Heart left ventricle (tissue), 13 donors: ENCODE data around the gene SACS.

ENCODE experiments used
- POLR2A ChIP-seq, 2 donors: fragments of 450-650 bp; IDR thresholded peaks; one replicate each; pipeline ENCODE4 v1.6.1; 2017; ENCODE audit warnings: antibody characterized with exemption in 2 of 2, mild to moderate bottlenecking in 2 of 2, moderate library complexity in 2 of 2
- TF ChIP-seq, protein P1 (sequence below), 12 donors: fragments of 200-600 bp; sonication (generic) in 4 of 12; IDR thresholded peaks; one replicate each; pipeline versions ENCODE4 v1.5.0 to v1.8.0; 2018 to 2022; ENCODE audit warnings: antibody characterized with exemption in 12 of 12, mild to moderate bottlenecking in 5 of 12
- donor health status: ischemic (EF 13 %, LVEDD 7.1; RV severe dilation, severe dysfunction).
- donor health status: DM: no; HTN: yes; CAD: no.
- donor health status: DM: no; HTN: no; CAD: no.
- donor health status: ischemic (EF 25% LVEDD 6.9; RV normal size, moderate dysfunction).
- donor health status: ischemic (EF 25% LVEDD 5.7; RV mildly dilated, moderate dysfunction).
- donor health status: ischemic (EF 35%, LVEDD 5.7; RV mildly dilated, moderate dysfunction).
- donor health status: nonischemic (EF 11% LVEDD 7.7; RV severe dilation, severe dysfunction).
- donor health status: DM: yes; HTN: yes; CAD: no.
- donor health status: PGD.
- donor health status: ischemic (EF 29% LVEDD 5.4; RV normal size, mild dysfunction).
- donor health status: nonischemic (EF 23%, LVEDD 6.1; RV moderate dilation, normal function).

DNA sequence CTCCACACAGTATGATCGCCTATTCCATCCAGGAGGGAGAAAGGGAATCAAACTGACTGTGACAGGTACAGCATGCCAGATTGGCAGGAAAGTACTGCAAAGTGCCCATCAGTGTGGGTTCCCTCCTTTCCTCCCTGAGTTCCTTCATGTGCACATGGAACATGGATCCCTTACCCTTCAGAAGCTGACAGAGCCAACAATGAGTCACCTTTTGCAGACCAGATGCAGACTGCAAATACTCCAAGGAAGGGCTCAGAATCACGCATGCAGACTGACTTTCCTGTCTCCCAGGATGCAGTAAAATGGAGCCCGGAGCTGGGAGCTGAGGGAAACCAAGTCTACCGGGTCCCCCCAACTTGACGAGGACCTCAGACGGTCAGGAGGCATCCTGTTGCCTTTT is 41.8 kb downstream of the SACS start:
- TF ChIP-seq POLR2A (IDR thresholded peaks at IDR 0.05), result no peak
- TF ChIP-seq, protein P1, sequence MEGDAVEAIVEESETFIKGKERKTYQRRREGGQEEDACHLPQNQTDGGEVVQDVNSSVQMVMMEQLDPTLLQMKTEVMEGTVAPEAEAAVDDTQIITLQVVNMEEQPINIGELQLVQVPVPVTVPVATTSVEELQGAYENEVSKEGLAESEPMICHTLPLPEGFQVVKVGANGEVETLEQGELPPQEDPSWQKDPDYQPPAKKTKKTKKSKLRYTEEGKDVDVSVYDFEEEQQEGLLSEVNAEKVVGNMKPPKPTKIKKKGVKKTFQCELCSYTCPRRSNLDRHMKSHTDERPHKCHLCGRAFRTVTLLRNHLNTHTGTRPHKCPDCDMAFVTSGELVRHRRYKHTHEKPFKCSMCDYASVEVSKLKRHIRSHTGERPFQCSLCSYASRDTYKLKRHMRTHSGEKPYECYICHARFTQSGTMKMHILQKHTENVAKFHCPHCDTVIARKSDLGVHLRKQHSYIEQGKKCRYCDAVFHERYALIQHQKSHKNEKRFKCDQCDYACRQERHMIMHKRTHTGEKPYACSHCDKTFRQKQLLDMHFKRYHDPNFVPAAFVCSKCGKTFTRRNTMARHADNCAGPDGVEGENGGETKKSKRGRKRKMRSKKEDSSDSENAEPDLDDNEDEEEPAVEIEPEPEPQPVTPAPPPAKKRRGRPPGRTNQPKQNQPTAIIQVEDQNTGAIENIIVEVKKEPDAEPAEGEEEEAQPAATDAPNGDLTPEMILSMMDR (IDR thresholded peaks at IDR 0.05), result no peak
